ENCODE measurements around the gene DSTN.

DSTN gene

DNA sequence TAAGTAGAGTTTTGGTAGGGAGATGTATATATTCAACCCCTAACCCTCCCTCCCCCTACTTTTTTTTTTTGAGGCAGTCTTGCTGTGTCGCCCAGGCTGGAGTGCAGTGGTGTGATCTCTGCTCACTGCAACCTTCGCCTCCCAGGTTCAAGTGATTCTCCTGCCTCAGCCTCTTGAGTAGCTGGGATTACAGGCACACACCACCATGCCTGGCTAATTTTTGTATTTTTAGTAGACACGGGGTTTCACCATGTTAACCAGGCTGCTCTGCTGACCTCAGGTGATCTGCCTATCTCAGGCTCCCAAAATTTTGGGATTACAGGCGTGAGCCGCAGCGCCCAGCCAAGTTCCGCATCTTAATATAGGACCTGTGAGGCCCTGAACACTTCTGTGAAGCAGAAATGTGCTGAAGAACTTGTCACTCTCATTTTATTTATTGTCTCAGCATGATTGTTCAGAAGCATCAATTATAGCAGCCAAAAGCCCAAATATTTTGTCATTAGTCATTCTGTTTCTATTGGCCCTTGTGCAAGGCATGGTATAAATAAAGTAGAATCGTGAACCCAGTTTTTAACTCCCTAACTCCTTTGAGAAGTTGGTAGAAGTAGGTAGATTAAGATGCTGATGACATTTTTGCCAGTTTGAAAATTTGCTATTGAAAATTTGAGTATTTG, 19.4 kb downstream of the DSTN start:
- H3K27me3 ChIP-seq (ENCODE audit: control insufficient read depth, insufficient read depth, low read length): no peaks in the 10 kb centered on the region
- no peak overlapping the region for H3K9ac ChIP-seq (ENCODE audit: low read length)
- H3K4me1 ChIP-seq (ENCODE audit: control insufficient read depth, insufficient read depth, low read length): peaks cover 44% of the 10 kb centered on the region
- no peaks in the 10 kb centered on the region for H3K9me3 ChIP-seq (ENCODE audit: control insufficient read depth, low read length)
- no peak overlapping the region for H3K4me3 ChIP-seq (ENCODE audit: low read length)
- H3K36me3 ChIP-seq (ENCODE audit: control insufficient read depth, insufficient read depth, low read length): no peaks in the 10 kb centered on the region

DNA sequence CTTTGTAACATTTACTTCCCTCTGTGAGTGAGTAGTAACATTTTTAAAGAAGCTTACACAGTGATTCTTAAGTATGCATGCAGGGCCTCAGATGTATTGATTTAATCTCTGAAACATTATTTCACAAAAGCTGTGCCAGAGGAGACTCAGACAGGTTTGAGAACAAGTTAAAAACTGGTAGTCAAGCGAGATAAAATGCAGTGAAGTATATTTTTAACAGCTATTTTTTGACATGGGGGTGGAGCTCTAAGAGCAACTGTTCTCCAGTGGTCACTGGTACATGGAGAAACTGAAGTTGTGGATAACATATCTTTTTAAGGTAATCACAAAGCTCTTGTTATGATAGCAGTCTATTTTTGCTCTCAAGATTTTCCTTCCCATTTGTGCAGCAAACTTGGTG, 20.4 kb downstream of the DSTN start:
- Histone ChIP-seq H3K27me3 (ENCODE audit: control insufficient read depth, insufficient read depth, low read length) (no peaks in the 10 kb centered on the region), H3K36me3 (ENCODE audit: control insufficient read depth, insufficient read depth, low read length) (no peaks in the 10 kb centered on the region), H3K9me3 (ENCODE audit: control insufficient read depth, low read length) (no peaks in the 10 kb centered on the region), H3K9ac (ENCODE audit: low read length) (no peak overlapping the region), H3K4me3 (ENCODE audit: low read length) (no peak overlapping the region), H3K4me1 (ENCODE audit: control insufficient read depth, insufficient read depth, low read length) (peaks cover 47% of the 10 kb centered on the region)

DNA sequence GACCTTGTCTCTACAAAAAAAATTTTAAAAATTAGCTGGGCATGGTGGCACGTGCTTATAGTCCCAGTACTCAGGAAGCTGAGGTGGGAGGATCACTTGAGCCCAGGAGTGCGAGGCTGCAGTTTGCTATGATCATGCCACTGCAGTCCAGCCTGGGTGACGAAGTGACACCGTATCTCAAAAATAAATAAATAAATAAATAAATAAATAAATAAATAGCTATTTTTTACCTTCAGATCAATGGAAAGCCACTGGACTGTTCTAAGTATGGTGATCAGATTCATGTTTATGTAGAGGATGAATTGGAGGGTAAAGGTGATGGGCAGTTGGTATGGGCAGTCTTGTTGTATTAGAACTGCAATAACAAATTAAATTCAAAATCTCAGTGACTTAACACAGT, 24.0 kb downstream of the DSTN start:
- no peaks in the 10 kb centered on the region for H3K27me3 ChIP-seq (ENCODE audit: control insufficient read depth, insufficient read depth, low read length)
- peaks cover 47% of the 10 kb centered on the region for H3K4me1 ChIP-seq (ENCODE audit: control insufficient read depth, insufficient read depth, low read length)
- H3K9ac ChIP-seq (ENCODE audit: low read length): no peak overlapping the region
- no peak overlapping the region for H3K4me3 ChIP-seq (ENCODE audit: low read length)
- H3K36me3 ChIP-seq (ENCODE audit: control insufficient read depth, insufficient read depth, low read length): no peaks in the 10 kb centered on the region
- no peaks in the 10 kb centered on the region for H3K9me3 ChIP-seq (ENCODE audit: control insufficient read depth, low read length)

DNA sequence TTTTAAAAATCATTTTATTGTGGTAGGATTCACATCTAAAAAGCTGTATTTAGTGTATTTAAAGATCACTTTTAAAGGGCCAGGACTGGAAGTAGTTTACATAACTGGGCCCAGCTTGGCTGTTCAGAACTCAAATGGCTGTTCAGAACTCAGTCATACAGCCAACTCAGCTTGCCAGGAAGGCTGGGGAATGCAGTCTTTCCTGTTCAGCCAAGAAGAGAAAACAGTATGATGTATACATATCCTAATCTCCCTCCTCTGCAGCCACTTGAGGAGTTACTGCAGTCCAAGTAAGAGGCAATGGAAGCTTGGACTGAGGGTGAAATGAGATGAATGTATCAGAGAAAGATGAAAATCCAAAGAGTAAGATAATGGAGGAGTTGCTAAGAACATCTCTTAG, 24.6 kb downstream of the DSTN start:
- Histone ChIP-seq H3K9ac (ENCODE audit: low read length) (no peak overlapping the region), H3K4me3 (ENCODE audit: low read length) (no peak overlapping the region), H3K4me1 (ENCODE audit: control insufficient read depth, insufficient read depth, low read length) (peaks cover 45% of the 10 kb centered on the region), H3K27me3 (ENCODE audit: control insufficient read depth, insufficient read depth, low read length) (no peaks in the 10 kb centered on the region), H3K9me3 (ENCODE audit: control insufficient read depth, low read length) (no peaks in the 10 kb centered on the region), H3K36me3 (ENCODE audit: control insufficient read depth, insufficient read depth, low read length) (no peaks in the 10 kb centered on the region)

DNA sequence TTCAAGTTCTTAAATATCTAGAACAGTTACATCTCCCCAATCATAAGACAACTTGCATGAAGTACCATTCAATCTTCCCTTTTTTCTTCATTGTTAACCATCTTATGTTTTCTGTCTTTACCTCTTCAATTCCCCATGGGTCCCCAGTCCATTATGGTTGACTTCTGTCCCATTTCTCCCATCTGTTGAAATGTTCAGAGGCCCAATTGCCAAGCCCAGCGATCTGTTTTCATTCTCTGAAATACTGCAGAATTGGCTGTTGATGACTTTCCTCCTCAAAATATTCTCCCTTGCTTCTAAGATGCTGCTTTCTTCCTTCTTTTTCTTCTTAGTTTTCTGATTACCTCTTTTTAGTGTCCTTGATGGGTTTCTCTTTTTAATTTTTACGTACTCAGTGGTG, 26.0 kb downstream of the DSTN start:
- no peaks in the 10 kb centered on the region for H3K27me3 ChIP-seq (ENCODE audit: control insufficient read depth, insufficient read depth, low read length)
- no peaks in the 10 kb centered on the region for H3K36me3 ChIP-seq (ENCODE audit: control insufficient read depth, insufficient read depth, low read length)
- H3K9me3 ChIP-seq (ENCODE audit: control insufficient read depth, low read length): no peaks in the 10 kb centered on the region
- H3K4me1 ChIP-seq (ENCODE audit: control insufficient read depth, insufficient read depth, low read length): peaks cover 38% of the 10 kb centered on the region
- H3K9ac ChIP-seq (ENCODE audit: low read length): no peak overlapping the region
- H3K4me3 ChIP-seq (ENCODE audit: low read length): no peak overlapping the region

DNA sequence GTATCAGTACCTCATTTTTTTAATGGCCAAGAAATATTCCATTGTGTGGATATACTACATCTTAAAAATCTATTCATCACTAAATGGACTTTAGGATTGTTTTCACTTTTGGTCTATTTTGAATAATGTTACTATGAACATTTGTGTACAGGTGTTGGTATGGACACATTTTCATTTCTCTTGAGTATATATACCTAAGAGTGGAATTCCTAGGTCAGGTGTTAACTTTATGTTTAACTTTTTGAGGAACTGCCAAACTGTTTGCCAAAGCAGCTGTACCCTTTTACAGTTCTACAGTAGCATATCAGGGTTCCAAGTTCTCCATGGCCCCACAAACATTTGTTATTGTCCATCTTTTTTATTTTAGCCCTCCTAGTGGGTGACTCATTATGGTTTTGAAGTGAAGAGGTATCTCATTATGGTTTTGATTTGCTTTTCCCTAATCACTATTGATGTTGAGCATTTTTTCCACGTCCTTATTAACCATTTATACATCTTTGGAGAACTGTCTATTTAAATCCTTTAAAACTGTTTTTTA, 28.2 kb downstream of the DSTN start:
- Histone ChIP-seq H3K4me1 (ENCODE audit: control insufficient read depth, insufficient read depth, low read length) (peaks cover 20% of the 10 kb centered on the region), H3K27me3 (ENCODE audit: control insufficient read depth, insufficient read depth, low read length) (no peaks in the 10 kb centered on the region), H3K36me3 (ENCODE audit: control insufficient read depth, insufficient read depth, low read length) (no peaks in the 10 kb centered on the region), H3K4me3 (ENCODE audit: low read length) (no peak overlapping the region), H3K9me3 (ENCODE audit: control insufficient read depth, low read length) (no peaks in the 10 kb centered on the region), H3K9ac (ENCODE audit: low read length) (no peak overlapping the region)

DNA sequence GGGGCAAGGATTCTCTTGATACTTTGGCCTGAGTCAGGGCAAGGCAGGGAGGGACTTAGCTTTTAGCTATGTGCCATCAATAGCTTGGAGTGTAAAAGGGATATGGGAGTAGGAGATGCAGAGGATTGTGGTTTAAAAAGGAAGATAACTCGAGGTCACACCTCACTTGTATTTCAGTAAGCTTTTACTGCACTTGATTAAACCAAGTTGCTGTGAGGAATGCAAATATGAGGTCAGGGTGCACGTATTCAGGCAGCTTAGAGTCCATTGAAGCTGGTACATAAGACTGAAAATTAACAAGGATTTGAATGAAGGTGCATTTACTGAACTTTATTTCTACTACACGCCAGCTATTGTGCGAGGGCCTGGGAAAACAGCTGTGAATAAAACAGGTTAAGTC, 32.1 kb downstream of the DSTN start:
- Histone ChIP-seq H3K9ac (ENCODE audit: low read length) (no peak overlapping the region), H3K9me3 (ENCODE audit: control insufficient read depth, low read length) (no peaks in the 10 kb centered on the region), H3K4me1 (ENCODE audit: control insufficient read depth, insufficient read depth, low read length) (peaks cover 19% of the 10 kb centered on the region), H3K27me3 (ENCODE audit: control insufficient read depth, insufficient read depth, low read length) (no peaks in the 10 kb centered on the region), H3K4me3 (ENCODE audit: low read length) (no peak overlapping the region), H3K36me3 (ENCODE audit: control insufficient read depth, insufficient read depth, low read length) (no peaks in the 10 kb centered on the region)

DNA sequence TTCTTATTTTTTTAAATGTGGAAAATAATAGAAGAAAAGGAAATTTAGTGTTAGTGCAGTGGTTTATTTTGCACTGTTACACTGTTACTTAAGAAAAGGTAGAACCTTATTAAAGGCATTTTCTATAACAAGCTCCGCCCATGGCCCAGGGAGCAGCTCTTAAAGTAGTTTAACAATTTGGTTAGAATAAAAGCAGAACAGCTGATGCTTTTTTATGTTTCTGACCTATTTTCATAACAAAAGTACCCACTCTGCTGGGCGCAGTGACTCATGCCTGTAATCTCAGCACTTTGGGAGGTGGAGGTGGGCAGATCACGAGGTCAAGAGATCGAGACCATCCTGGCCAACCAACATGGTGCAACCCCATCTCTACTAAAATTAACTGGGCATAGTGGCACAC, 32.6 kb downstream of the DSTN start:
- Histone ChIP-seq H3K4me3 (ENCODE audit: low read length) (no peak overlapping the region), H3K27me3 (ENCODE audit: control insufficient read depth, insufficient read depth, low read length) (no peaks in the 10 kb centered on the region), H3K36me3 (ENCODE audit: control insufficient read depth, insufficient read depth, low read length) (no peaks in the 10 kb centered on the region), H3K9ac (ENCODE audit: low read length) (no peak overlapping the region), H3K9me3 (ENCODE audit: control insufficient read depth, low read length) (no peaks in the 10 kb centered on the region), H3K4me1 (ENCODE audit: control insufficient read depth, insufficient read depth, low read length) (peaks cover 19% of the 10 kb centered on the region)

DNA sequence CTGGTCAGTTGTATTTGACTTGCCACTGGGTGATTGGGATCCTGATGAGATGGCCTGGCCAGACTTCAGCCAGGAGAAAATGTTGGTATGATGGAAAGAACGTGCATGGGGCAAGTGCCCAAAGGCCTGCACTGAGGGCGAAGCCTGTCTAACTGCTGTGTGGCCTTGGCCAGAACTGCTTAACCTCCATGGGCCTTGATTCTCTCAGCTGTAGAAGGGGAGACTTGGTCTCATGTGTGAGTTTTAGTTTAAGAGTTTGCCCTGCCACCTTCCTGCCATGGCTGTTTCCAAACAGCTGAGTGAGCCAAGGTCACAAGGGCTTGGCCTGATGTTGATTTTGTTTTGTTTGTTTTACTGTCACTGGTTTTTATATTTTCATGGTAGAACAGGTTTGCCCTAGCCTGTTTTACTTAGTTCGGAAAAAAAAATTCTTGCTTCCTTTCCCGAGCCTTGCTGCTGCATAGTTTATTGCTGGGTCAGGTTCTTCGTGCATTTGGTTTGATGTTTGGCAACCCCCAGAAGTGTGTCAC, 35.3 kb downstream of the DSTN start:
- H3K9ac ChIP-seq (ENCODE audit: low read length): peak overlapping the region; percentile 2
- peaks cover 20% of the 10 kb centered on the region for H3K4me1 ChIP-seq (ENCODE audit: control insufficient read depth, insufficient read depth, low read length)
- no peaks in the 10 kb centered on the region for H3K36me3 ChIP-seq (ENCODE audit: control insufficient read depth, insufficient read depth, low read length)

DNA sequence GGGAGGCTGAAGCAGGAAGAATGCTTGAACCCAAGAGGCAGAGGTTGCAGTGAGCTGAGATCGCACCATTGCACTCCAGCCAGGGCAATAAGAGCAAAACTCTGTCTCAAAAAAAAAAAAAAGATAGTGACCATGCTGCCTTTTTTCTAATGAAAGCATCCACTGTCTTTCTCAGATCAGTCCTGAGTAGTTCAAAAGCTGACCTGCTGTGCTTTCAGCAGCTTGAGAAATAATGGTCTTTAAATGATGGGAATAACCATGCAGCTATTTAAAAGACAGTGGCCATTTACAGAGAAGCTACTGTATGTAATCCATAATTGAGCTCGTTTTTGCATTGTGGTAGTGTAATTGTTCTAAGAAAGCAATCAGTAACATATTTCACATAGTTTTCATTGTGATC, 36.1 kb downstream of the DSTN start:
- H3K4me1 ChIP-seq (ENCODE audit: control insufficient read depth, insufficient read depth, low read length): peaks cover 28% of the 10 kb centered on the region
- no peak overlapping the region for H3K4me3 ChIP-seq (ENCODE audit: low read length)
- no peak overlapping the region for H3K9ac ChIP-seq (ENCODE audit: low read length)
- no peaks in the 10 kb centered on the region for H3K27me3 ChIP-seq (ENCODE audit: control insufficient read depth, insufficient read depth, low read length)
- no peaks in the 10 kb centered on the region for H3K36me3 ChIP-seq (ENCODE audit: control insufficient read depth, insufficient read depth, low read length)
- no peaks in the 10 kb centered on the region for H3K9me3 ChIP-seq (ENCODE audit: control insufficient read depth, low read length)

More for the DNA sequence above, 35.3 kb downstream of the DSTN start:
- Histone ChIP-seq H3K4me3 (ENCODE audit: low read length) (no peak overlapping the region), H3K9me3 (ENCODE audit: control insufficient read depth, low read length) (no peaks in the 10 kb centered on the region), H3K27me3 (ENCODE audit: control insufficient read depth, insufficient read depth, low read length) (no peaks in the 10 kb centered on the region)

DNA sequence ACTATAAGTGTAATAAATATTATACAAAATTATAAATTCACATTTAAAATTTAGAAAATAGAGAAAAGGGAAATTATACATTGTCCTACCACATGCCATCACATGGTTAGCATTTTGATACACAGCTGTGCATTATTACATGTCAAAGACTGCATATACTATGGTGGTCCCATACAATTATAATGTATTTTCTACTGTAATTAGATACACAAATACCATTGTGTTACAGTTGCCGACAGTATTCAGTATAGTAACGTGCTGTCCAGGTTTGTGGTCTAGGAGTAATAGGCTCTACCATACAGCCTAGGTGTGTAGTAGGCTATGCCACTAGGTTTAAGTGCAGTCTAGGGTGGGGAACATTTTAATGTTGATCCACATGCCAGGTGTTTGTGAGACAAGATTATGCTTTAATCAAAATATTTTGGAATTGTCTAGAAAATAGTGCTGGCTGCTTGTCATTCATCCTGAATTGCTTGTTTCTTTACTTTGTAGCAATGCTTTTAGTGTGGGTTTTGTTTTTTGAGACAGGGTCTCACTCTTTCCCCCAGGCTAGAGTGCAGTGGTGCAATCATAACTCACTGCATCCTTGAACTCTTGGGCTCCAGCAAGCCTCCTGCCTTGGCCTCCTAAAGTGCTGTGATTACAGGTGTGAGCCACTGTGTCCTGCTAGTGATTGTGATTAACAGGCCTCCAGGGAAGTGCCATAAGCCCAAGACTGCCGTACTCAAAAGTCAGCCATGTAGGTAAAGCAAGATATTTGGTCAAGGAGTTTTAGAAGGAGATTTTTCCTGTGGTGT, 39.0 kb downstream of the DSTN start:
- Histone ChIP-seq H3K27me3 (ENCODE audit: control insufficient read depth, insufficient read depth, low read length) (no peaks in the 10 kb centered on the region), H3K9ac (ENCODE audit: low read length) (no peak overlapping the region), H3K4me3 (ENCODE audit: low read length) (no peak overlapping the region), H3K4me1 (ENCODE audit: control insufficient read depth, insufficient read depth, low read length) (peaks cover 56% of the 10 kb centered on the region), H3K36me3 (ENCODE audit: control insufficient read depth, insufficient read depth, low read length) (no peaks in the 10 kb centered on the region), H3K9me3 (ENCODE audit: control insufficient read depth, low read length) (no peaks in the 10 kb centered on the region)

DNA sequence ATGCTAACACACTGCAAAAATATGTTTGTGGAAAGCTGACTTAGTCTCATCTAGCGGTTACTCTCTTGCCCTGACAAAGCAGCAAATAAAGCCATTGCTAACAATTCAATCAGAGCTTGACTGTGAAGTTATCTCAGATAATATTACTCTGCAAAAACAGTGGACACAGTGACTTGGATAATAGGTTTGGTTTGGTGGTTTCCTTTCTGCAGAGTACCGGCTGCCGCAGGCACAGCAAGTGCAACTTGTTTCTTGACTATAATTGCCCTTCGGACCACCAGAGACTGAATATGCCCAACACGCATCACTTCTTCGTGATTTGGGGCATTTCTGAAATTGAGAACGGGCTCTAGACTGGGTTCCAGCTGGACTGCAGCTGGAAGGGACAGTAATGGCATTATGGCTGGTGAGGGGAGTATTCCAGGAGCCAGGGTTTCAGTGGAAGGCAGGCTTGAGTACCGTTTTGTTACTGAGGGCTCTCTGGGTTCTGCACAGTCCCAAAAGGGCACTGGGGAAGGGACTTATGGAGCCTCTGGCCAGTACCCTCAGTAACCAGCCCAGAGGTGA, 40.0 kb downstream of the DSTN start:
- H3K4me3 ChIP-seq (ENCODE audit: low read length): no peak overlapping the region
- H3K9ac ChIP-seq (ENCODE audit: low read length): no peak overlapping the region
- no peaks in the 10 kb centered on the region for H3K36me3 ChIP-seq (ENCODE audit: control insufficient read depth, insufficient read depth, low read length)
- H3K4me1 ChIP-seq (ENCODE audit: control insufficient read depth, insufficient read depth, low read length): peaks cover 60% of the 10 kb centered on the region
- H3K27me3 ChIP-seq (ENCODE audit: control insufficient read depth, insufficient read depth, low read length): no peaks in the 10 kb centered on the region
- H3K9me3 ChIP-seq (ENCODE audit: control insufficient read depth, low read length): no peaks in the 10 kb centered on the region

Data from mucosa of stomach (tissue), 1 donor.